ENCODE measurements around the gene IRX6.

The IRX6 gene

GRCh38 chr16:55367866-55368603 is 44.0 kb downstream of the IRX6 start:
- no peak for DNase-seq (ENCODE audit: low spot score)

GRCh38 chr16:55369151-55369550 is 45.1 kb downstream of the IRX6 start:
- DNase-seq (ENCODE audit: low spot score), result no peak

GRCh38 chr16:55370762-55371482 is 46.9 kb downstream of the IRX6 start:
- DNase-seq (ENCODE audit: low spot score), result no peak

GRCh38 chr16:55372792-55373488 is 48.9 kb downstream of the IRX6 start:
- DNase-seq (ENCODE audit: low spot score), result no peak

- DNase-seq (ENCODE audit: low spot score), result no peak
These were observed 49.5 kb downstream of the IRX6 start for GRCh38 chr16:55373489-55373832.

- DNase-seq (ENCODE audit: low spot score), result no peak
These were observed 52.0 kb downstream of the IRX6 start for GRCh38 chr16:55376045-55376444.

GRCh38 chr16:55376567-55377167 is 52.7 kb downstream of the IRX6 start:
- no peak for DNase-seq (ENCODE audit: low spot score)

- DNase-seq (ENCODE audit: low spot score), result no peak
These were observed 53.8 kb downstream of the IRX6 start for GRCh38 chr16:55377840-55378239.

GRCh38 chr16:55378616-55379015 is 54.6 kb downstream of the IRX6 start:
- no peak for DNase-seq (ENCODE audit: low spot score)

- DNase-seq (ENCODE audit: low spot score), result no peak
These were observed 55.4 kb downstream of the IRX6 start for GRCh38 chr16:55379371-55379770.

- no peak for DNase-seq (ENCODE audit: low spot score)
These were observed 55.9 kb downstream of the IRX6 start for GRCh38 chr16:55379876-55380390.
